ENCODE data around the gene THOC6. TPM values are rescaled to one million over a fixed set of nuclear protein-coding genes. Genes with fewer than 3 reads are reported as not detected.

The THOC6 gene
- total RNA-seq, 1 experiment from 2014 or later, result 76.5 TPM

DNA sequence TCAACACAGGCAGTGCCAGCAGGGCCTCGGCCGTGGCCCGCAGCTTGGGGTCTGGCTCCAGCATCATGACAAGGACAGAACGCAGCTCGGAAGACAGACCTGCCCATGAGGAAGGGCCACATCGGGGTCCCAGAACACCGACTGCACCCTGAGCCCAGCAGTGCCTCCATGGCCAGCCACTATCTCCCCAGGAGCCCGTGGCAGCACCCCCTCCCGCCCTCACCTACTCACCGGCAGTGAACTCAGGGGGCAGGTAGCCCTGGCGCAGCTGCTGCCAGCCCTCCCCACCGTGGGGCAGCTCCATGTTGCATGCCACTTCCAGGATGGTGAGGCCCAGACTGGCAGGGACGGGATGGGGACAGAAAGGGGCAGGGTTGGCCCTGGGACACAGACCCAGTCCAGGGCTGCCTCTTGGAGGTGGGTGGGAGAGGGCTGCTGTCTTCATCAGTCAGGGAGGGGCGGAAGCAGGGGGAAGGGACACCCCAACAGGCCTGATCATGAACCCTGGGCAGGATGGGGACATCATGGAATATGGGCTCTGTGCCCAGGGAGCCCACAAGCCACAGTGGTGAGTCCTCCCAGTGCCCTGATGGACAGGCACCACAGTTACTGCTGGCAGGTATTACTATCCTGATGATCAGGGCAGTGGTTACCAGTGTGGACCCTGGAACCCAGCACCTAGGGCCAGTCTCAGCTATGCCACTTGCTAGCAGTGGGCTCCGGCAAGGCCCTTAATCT, 49.3 kb upstream of the THOC6 start:
- Mint-ChIP-seq H3K36me3 (peaks cover 9% of the 10 kb centered on the region; the same call in 1 of the 2 replicates), H3K27ac (no peak overlapping the region), H3K4me3 (no peak overlapping the region), H3K4me1 (peaks cover 14% of the 10 kb centered on the region), H3K9me3 (no peaks in the 10 kb centered on the region), H3K27me3 (ENCODE audit: low read depth) (no peaks in the 10 kb centered on the region)
- ChIA-PET CTCF (interaction anchor here (1.0 to 2.1 kb wide), 6 partner anchors 10 to 113 kb away, joined by 3 to 7 read pairs (median 4); partner anchors contain the start of gene KREMEN2), POLR2A (interaction anchor here (0.7 kb wide), 2 partner anchors 9 to 10 kb away, joined by 3 to 4 read pairs; no protein-coding TSS in a partner anchor)
- DNase-seq (ENCODE audit: low spot score) (no peak), ATAC-seq (no peak)
- TF ChIP-seq KAT7 (CRISPR knock-in tag; IDR thresholded peaks at IDR 0.05; ENCODE audit: borderline replicate concordance) (no peak), MYBL2 (CRISPR knock-in tag; IDR thresholded peaks at IDR 0.05) (no peak), ZNF219 (CRISPR knock-in tag; IDR thresholded peaks at IDR 0.05; ENCODE audit: borderline replicate concordance) (no peak), ZNF416 (CRISPR knock-in tag; IDR thresholded peaks at IDR 0.05) (no peak), JAZF1 (CRISPR knock-in tag; IDR thresholded peaks at IDR 0.05) (no peak), ETV6 (CRISPR knock-in tag; IDR thresholded peaks at IDR 0.05) (no peak), IRF2 (CRISPR knock-in tag; IDR thresholded peaks at IDR 0.05; ENCODE audit: borderline replicate concordance, low read depth) (no peak)
- TF ChIP-seq, protein P1, sequence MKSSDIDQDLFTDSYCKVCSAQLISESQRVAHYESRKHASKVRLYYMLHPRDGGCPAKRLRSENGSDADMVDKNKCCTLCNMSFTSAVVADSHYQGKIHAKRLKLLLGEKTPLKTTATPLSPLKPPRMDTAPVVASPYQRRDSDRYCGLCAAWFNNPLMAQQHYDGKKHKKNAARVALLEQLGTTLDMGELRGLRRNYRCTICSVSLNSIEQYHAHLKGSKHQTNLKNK (CRISPR knock-in tag; IDR thresholded peaks at IDR 0.05), result no peak
- TF ChIP-seq, protein P2, sequence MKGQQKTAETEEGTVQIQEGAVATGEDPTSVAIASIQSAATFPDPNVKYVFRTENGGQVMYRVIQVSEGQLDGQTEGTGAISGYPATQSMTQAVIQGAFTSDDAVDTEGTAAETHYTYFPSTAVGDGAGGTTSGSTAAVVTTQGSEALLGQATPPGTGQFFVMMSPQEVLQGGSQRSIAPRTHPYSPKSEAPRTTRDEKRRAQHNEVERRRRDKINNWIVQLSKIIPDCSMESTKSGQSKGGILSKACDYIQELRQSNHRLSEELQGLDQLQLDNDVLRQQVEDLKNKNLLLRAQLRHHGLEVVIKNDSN (CRISPR knock-in tag; IDR thresholded peaks at IDR 0.05), result no peak

DNA sequence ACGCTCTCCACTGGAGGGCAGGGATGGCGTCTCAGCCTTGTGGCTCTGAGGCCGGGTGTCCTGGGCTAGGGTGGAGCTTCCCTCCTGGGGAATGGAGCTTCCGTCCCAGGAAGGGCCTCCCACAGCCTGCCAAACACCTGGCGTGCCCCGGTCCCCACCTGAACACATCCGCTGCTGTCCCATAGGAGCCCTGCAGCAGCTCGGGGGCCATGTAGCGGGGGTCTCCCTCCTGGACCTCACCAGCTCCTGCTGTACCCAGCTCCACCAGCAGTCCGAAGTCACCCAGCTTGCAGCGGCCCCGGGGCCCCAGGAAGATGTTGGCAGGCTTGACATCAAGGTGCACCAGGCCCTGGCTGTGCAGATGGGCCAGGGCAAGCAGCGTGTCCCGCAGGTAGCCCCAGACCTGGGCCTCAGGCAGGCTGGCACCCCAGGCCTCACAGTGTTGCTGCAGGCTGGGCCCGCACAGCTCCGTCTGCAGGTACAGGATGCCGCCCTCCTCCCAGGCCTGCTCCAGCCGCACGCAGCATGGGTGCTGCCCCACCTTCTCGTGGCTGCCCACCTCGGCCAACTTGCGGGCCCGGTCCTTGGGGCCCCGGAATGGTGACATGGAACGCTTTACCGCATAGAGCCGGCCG, 48.6 kb upstream of the THOC6 start:
- no peaks in the 10 kb centered on the region for H3K9me3 Mint-ChIP-seq
- H3K27ac Mint-ChIP-seq, result no peak overlapping the region
- CTCF ChIA-PET, result interaction anchor here (1.0 to 1.6 kb wide), 3 partner anchors 16 to 112 kb away, joined by 3 to 5 read pairs (median 5); no protein-coding TSS in a partner anchor
- H3K4me1 Mint-ChIP-seq, result peaks cover 14% of the 10 kb centered on the region
- H3K36me3 Mint-ChIP-seq, result peaks cover 9% of the 10 kb centered on the region; the same call in 1 of the 2 replicates
- H3K27me3 Mint-ChIP-seq (ENCODE audit: low read depth), result no peaks in the 10 kb centered on the region
- DNase-seq (ENCODE audit: low spot score) (no peak), ATAC-seq (no peak)
- POLR2A ChIA-PET, result no interaction called here
- H3K4me3 Mint-ChIP-seq, result no peak overlapping the region
- no peak for TF ChIP-seq RORB (CRISPR knock-in tag; IDR thresholded peaks at IDR 0.05)
- no peak for TF ChIP-seq ELF4 (CRISPR knock-in tag; IDR thresholded peaks at IDR 0.05; ENCODE audit: low read depth)
- TF ChIP-seq, protein P3, sequence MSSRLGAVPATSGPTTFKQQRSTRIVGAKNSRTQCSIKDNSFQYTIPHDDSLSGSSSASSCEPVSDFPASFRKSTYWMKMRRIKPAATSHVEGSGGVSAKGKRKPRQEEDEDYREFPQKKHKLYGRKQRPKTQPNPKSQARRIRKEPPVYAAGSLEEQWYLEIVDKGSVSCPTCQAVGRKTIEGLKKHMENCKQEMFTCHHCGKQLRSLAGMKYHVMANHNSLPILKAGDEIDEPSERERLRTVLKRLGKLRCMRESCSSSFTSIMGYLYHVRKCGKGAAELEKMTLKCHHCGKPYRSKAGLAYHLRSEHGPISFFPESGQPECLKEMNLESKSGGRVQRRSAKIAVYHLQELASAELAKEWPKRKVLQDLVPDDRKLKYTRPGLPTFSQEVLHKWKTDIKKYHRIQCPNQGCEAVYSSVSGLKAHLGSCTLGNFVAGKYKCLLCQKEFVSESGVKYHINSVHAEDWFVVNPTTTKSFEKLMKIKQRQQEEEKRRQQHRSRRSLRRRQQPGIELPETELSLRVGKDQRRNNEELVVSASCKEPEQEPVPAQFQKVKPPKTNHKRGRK (CRISPR knock-in tag; IDR thresholded peaks at IDR 0.05; ENCODE audit: borderline replicate concordance), result no peak
- no peak for TF ChIP-seq ATF1 (CRISPR knock-in tag; IDR thresholded peaks at IDR 0.05)
- no peak for TF ChIP-seq ZNF423 (CRISPR knock-in tag; IDR thresholded peaks at IDR 0.05)
- TF ChIP-seq JAZF1 (CRISPR knock-in tag; IDR thresholded peaks at IDR 0.05), result no peak
- TF ChIP-seq, protein P2 (CRISPR knock-in tag; IDR thresholded peaks at IDR 0.05), result no peak
- TF ChIP-seq, protein P4, sequence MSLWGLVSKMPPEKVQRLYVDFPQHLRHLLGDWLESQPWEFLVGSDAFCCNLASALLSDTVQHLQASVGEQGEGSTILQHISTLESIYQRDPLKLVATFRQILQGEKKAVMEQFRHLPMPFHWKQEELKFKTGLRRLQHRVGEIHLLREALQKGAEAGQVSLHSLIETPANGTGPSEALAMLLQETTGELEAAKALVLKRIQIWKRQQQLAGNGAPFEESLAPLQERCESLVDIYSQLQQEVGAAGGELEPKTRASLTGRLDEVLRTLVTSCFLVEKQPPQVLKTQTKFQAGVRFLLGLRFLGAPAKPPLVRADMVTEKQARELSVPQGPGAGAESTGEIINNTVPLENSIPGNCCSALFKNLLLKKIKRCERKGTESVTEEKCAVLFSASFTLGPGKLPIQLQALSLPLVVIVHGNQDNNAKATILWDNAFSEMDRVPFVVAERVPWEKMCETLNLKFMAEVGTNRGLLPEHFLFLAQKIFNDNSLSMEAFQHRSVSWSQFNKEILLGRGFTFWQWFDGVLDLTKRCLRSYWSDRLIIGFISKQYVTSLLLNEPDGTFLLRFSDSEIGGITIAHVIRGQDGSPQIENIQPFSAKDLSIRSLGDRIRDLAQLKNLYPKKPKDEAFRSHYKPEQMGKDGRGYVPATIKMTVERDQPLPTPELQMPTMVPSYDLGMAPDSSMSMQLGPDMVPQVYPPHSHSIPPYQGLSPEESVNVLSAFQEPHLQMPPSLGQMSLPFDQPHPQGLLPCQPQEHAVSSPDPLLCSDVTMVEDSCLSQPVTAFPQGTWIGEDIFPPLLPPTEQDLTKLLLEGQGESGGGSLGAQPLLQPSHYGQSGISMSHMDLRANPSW (CRISPR knock-in tag; conservative IDR thresholded peaks at IDR 0.05; ENCODE audit: low read depth), result no peak
- TF ChIP-seq OVOL2 (CRISPR knock-in tag; IDR thresholded peaks at IDR 0.05; ENCODE audit: borderline replicate concordance), result no peak
- TF ChIP-seq, protein P5, sequence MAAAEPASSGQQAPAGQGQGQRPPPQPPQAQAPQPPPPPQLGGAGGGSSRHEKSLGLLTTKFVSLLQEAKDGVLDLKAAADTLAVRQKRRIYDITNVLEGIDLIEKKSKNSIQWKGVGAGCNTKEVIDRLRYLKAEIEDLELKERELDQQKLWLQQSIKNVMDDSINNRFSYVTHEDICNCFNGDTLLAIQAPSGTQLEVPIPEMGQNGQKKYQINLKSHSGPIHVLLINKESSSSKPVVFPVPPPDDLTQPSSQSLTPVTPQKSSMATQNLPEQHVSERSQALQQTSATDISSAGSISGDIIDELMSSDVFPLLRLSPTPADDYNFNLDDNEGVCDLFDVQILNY (CRISPR knock-in tag; IDR thresholded peaks at IDR 0.05), result no peak
- TF ChIP-seq FOXP1 (CRISPR knock-in tag; IDR thresholded peaks at IDR 0.05; ENCODE audit: borderline replicate concordance), result no peak
- TF ChIP-seq, protein P6, sequence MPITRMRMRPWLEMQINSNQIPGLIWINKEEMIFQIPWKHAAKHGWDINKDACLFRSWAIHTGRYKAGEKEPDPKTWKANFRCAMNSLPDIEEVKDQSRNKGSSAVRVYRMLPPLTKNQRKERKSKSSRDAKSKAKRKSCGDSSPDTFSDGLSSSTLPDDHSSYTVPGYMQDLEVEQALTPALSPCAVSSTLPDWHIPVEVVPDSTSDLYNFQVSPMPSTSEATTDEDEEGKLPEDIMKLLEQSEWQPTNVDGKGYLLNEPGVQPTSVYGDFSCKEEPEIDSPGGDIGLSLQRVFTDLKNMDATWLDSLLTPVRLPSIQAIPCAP (CRISPR knock-in tag; IDR thresholded peaks at IDR 0.05), result no peak; the same call in 1 of the 2 replicates
- no peak for TF ChIP-seq NR2C2 (CRISPR knock-in tag; IDR thresholded peaks at IDR 0.05)
- TF ChIP-seq MXD4 (CRISPR knock-in tag; IDR thresholded peaks at IDR 0.05; ENCODE audit: borderline replicate concordance), result no peak
- no peak for TF ChIP-seq SMAD3 (CRISPR knock-in tag; IDR thresholded peaks at IDR 0.05; ENCODE audit: borderline replicate concordance)
- TF ChIP-seq, protein P7, sequence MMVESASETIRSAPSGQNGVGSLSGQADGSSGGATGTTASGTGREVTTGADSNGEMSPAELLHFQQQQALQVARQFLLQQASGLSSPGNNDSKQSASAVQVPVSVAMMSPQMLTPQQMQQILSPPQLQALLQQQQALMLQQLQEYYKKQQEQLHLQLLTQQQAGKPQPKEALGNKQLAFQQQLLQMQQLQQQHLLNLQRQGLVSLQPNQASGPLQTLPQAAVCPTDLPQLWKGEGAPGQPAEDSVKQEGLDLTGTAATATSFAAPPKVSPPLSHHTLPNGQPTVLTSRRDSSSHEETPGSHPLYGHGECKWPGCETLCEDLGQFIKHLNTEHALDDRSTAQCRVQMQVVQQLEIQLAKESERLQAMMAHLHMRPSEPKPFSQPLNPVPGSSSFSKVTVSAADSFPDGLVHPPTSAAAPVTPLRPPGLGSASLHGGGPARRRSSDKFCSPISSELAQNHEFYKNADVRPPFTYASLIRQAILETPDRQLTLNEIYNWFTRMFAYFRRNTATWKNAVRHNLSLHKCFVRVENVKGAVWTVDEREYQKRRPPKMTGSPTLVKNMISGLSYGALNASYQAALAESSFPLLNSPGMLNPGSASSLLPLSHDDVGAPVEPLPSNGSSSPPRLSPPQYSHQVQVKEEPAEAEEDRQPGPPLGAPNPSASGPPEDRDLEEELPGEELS (CRISPR knock-in tag; IDR thresholded peaks at IDR 0.05), result no peak

Data from WTC11 (cell line).